Hematopoietic multipotent progenitor cell treated with erythropoietin and hydrocortisone succinate and interleukin-3 and kit ligand, for 8 days (in vitro differentiated cells): Measurements from ENCODE around the gene CCDC85C.
"Not testable (repeated sequence)": the region's sequence is repeated elsewhere in the genome, so short reads cannot be mapped to it uniquely, and the experiment has no call there.

Experiments
- DNase-seq: peaks from one replicate; pipeline ENCODE4 v3.0.0-alpha.2; 2015

CCDC85C gene

DNA sequence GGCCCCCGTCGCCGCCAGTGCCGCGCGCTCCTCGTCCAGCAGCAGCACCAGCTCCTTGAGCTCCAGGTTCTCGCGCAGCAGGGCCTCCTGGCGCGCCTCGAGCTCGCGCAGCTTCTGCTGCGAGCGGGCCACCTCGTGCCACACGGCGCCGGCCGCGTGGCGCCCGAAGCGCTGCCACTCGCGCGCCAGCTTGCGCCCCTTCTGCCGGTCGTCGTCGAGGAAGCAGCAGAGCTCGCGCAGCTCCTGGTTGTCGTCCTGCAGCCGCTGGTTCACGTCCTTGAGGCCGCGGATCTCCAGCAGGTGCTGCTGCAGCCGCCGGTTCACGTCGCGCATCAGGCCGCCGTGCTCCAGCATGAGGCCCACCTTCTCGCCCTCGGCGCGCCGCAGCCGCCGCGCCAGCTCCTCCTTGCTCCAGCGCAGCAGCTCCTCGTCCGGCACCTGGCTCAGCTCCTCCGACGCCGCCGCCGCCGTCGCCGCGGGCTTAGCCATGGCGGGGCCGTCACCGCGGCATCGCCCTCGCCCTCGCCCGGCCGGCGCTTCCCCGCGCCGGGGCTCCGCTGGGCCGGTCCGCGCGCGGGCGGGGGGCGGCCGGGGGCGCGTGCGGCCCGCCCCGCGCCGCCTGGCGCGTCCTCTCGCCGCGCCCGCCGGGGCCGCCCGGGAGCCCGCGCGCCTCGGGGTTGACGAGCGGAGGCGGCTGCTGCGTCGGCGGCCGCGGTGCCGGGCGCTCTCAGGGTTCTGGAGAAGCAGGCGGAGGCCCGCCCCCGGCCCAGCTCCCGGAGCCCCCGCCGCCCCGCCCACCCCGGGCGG, at the start of gene CCDC85C:
TSS of gene CCDC85C (minus strand) at position 737 of the 807 bp plus-strand sequence. CDS start at position 489, 248 bp downstream.
- DNase-seq = no peak

DNA sequence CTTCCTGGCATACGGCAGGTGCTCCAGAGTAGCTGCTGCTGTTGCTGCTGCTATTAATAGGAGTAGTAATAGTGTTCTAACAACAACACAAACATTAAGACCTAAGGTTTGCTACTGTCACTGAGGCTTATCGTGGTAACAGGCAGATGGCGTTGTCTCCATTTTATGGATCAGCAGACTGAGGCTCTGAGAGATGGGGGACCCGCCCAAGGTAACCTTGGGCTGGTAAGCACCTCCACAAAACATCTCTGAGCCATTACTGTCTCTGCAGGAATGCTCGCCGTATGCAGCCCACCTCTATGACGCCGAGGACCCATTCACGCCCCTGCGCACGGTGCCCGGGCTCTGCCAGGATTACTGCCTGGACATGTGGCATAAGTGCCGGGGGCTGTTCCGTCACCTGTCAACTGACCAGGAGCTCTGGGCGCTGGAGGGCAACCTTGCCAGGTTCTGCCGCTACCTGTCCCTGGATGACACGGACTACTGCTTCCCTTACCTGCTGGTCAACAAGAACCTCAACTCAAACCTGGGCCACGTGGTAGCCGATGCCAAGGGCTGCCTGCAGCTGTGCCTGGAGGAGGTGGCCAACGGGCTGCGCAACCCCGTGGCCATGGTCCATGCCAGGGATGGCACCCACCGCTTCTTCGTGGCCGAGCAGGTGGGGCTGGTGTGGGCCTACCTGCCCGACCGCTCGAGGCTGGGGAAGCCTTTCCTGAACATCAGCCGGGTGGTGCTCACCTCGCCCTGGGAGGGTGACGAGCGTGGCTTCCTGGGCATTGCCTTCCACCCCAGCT, 48.1 kb upstream of the CCDC85C start:
- DNase-seq = no peak

DNA sequence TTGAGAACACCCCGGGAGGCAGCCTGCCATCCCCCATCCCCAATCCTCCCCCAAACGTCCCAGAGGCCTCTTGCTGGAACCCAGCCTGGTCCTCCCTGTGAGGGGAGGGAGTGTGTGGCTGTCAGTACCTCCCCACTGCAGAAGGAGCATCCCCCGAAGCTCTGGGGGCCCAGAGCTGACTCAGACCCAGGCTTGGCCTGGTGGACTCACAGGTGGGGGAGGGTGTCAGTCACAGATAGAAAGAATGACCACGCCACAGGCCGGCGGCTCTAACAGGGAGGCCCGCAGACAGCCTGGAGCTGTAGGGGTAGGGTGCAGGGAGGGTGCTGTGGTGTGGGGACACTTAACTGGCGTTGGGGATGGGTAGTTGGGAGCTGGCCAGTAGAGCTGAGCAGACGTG, 46.2 kb upstream of the CCDC85C start:
- no peak for DNase-seq

DNA sequence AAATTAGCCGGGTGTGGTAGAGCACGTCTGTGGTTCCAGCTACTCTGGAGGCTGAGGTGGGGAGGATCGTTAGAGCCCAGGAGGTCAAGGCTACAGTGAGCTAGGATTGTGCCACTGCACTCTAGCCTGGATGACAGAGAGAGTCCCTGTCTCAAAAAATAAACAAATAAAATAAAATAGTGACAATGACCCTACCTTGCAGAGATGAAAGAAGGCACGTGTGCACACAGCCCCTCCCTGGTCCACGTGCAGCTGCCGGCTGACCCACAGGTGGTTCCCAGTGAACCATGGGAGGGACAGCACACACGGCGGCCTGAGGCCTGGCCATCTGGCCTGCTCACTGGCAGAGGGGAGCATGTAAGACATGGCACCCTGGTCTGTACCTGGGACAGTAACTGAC, 45.6 kb upstream of the CCDC85C start:
- no peak for DNase-seq

DNA sequence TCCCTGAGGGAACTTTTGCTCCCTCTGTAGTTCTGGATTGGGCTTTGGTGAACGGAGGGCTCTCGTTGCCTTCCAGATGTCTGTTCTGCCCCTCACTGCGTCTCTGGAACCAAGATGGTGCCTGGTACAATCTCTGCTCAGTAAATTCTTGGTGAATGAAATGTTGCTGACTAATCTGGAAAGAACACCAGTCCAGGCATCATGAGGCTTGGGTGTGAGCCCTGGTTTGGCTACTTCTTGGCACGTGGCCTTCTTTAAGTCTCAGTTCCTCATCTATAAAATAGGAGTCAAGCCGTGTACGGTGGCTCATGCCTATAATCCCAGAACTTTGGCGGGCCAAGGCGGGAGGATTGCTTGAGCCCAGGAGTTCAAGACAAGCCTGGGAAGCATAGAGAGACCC, 45.2 kb upstream of the CCDC85C start:
- DNase-seq = no peak

DNA sequence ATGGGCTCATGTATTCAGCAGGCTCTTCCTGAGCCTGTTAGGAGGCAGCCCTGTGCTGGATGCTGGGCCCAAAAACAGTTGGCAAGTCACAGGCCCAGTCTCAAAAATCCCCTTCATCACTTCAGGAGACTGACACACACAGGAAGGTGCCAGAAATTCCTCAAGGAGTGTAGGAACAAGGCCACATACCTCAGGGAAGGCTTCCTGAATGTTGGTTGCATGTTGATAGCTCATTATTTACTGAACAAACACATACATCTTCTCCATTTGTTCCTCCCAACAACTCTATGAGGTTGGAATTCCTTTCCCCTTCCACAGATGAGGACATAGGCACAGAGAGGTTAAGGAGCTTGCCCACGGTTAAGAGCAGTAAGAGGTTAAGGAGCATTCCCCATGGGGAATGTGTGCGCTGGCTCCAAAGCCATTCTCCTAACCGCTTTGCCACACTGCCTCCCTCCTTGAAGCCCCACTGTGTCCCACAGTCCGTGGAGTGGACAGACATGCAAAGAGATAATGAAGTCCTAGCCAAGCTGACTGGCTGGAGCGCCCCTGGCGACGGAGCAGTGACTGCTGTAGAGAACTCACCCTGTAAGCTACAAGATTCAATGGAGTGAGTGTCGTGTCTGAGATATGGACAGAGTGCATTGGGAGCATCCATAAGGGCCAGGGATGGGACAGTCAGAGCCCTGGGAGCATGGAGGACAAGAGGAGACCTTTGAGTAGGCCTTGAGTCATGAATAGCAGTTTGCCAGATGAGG, 44.2 kb upstream of the CCDC85C start:
- DNase-seq = no peak

DNA sequence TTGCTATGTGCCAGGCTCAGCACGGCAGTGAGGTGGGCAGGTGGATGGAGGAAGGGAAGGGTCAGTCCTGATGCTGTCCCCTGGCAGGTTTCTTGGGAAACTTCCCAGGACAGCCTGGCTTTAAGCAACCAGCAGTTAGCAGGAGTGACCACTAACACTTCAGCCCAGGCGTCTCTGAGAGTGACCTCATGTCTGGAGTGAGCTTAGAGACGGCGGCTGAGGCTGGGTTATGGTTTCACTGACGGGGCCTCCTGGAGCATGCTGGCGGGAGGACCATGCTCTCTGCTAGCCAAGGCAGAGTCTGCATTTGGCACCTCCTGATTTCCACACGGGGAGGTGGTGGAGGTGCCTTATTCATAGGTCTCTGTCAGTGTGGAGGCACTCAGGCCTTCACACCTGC, 43.4 kb upstream of the CCDC85C start:
- no peak for DNase-seq

DNA sequence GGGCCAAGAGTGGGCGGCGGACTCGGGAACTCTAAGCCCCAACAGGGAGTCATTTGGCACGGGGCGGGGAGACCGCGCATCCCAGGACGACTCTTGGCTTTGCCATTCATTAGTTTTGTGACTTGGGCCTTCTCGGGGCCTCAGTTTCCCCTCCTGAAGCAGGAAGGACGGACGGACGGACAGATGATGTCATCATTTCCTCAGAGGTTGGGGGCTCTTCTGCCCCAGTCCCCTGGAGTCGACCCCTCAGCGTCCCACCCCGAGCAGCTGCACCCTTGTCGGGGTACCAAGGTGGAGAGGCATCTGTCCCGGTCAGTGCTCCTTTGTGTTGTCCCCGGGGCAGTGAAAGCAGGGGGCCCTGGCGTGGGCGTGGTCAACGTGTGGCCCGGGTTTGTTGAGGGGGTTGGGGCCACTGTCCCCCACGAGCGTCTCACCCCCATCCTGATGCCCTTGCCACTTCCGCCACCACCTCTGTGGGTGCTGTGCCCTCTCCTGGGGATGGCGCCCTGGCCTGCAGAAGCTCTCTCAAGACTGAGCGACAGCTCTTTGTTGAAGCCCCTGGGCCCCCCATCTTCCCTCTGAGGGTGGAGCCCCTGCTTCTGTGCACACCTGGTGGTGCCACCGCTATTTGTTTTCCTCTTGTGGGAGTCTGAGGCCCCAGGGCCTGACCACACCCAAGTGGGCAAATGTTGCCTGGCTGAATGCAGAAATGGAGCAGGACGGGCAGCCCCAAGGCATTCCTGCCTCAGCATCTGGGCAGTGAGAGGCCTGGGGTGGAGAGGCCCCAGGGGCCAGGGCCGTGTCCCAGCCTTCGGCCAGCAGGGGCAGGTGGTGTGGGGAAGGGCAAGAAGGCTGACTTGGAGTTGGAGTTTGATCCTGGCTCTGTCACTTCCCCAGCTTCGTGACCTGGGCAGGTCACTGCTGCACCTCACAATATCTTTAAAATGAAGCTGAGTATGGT, 41.8 kb upstream of the CCDC85C start:
- no peak for DNase-seq

DNA sequence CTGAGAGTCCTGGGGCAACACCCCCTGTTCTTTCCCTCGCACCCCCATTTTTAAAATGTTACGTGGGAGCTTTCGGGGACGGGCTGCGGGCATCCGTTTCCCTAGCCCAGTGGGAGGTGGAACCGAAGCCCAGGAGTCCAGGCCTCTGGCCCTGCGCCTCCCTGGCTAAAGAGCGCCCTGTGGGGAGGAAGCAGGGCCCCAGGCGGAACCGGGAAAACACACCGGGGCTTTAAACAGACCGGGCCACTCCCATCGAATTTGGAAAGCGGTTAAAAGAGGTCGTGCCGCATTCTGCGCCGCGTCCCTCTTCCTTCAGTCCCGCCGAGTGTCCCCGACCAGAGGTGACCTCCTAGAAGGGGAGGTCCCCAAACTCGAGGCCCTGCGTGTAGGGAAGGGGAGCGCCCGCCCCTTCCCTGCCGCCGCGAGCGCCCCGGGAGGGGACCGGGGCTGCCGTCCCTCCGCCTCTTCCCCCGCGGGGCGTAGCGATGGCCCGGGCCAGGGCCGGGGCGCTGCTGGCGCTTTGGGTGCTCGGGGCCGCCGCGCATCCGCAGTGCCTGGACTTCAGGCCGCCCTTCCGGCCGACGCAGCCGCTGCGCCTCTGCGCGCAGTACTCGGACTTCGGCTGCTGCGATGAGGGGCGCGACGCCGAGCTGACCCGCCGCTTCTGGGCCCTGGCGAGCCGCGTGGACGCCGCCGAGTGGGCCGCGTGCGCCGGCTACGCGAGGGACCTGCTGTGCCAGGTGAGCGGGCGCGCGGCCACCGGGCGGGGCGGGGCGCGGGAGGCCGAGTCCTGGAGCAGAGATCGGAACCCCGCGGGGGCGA, 40.9 kb upstream of the CCDC85C start, which contains the start of gene HHIPL1:
TSS of gene HHIPL1 (plus strand) at position 407 of the 822 bp plus-strand sequence. CDS start at position 486, 79 bp downstream.
- DNase-seq = no peak

DNA sequence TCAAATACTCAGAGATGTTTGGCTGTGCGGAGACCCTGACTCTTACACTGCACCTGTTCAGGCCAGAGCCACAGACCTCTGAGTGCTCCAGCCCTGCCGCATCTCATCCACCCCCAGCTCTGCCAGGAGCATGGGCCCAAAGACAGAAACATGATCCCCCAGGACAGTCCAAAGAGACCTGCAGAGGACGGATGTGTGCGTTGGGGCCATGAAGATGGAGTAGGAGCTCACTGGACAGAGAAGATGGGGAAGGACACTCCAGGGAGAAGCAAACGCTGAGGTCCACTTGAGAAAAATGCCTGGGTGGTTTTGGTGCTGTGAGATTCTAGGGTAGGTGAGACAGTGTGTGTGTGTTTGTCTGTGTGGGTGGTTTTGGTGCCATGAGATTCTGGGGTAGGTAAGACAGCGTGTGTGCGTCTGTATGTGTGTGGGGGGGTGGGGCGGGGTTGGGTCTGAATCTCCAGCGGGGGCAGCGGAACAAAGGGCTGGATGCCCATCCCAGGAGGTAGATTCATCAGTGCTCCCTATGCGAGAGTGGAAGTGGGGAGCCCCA, 40.1 kb upstream of the CCDC85C start:
- no peak for DNase-seq

DNA sequence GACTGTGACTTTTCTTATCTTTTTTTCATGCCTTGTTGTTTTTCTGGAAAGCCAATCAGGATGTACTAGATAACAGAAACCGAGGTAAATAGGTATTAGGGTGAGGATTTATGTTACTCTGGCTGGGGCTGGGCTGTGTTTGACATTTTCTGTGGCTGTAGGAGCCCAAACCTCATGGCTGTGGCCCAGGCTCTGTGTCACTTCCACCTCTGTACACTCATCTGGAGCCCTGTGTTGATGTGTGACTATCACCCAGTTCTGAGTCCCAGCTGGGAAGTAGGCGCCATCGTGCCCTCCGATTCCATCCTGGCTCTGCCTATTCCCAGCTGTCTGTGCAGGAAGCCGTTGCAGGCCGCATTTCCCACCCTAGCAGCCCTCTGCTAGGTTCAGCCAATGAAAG, 39.3 kb upstream of the CCDC85C start:
- DNase-seq = no peak

DNA sequence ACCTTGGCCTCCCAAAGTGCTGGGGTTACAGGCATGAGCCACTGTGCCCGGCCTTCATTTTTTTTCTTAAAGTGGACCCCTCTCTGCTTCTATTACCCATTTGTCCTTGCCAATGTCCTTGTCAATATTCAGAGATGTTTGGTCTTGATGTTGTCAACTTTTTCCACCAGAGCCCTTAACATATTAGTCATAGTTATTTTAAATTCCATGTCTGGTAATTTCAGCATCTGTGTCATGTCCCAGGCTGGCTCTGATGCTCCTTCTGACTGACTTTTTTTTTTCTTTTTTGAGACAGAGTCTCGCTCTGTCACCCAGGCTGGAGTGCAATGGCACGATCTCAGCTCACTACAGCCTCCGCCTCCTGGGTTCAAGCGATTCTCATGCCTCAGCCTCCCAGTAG, 38.8 kb upstream of the CCDC85C start:
- DNase-seq = not testable (repeated sequence)

DNA sequence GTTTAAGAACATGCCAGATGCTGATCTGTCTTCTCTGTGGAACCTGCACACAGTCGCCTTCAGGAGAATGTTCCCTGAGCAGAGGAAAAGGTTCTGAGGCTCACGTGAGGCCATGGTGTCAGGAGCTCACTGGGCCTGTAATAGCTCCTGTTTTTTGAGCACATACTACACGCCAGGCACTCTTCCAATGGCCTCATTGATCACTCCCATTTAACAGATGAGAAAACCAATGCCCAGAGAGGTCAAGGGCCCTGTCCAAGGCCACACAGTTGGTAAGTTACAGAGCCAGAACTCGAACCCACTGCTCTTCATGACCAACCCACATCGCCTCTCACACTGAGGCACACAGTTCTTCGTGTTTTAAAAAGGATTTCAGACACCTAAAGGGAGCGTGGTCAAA, 33.6 kb upstream of the CCDC85C start:
- DNase-seq = no peak

DNA sequence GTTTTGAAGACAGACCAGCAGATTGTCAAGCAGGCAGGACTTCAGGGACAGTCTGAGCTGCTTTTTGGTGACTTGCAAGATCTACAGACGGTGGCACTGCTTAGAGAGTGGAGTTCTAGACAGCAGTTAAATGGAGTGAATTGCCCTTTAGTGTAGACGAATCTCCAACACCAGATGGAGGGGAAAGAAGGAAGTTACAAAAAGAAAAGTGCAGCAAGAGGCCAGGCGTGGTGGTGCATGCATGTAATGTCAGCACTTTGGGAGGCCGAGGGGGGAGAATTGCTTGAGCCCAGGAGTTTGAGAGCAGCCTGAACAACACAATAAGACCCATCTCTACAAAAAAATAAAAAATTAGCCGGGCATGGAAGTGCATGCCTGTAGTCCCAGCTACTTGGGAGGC, 32.5 kb upstream of the CCDC85C start:
- DNase-seq = no peak

DNA sequence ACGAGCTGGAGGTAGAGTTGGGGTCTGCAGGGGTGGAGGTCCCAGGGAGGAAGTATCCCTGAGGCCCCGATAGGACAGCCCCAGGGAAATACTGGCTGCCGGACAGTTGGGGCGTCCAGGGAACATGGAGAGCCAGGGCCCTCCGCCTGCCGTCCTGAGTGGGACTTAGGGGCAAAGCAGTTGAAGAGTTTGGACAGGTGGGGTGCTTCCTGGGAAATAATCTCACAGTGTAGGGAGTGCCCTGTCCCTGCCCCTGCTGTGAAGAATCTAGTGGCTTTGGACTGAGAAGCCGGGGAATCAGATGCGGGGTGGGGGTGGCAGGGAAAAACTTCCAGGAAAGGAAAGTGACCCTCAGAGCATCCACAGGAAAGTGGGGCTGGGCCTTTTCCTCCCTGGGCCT, 31.1 kb upstream of the CCDC85C start:
- no peak for DNase-seq

DNA sequence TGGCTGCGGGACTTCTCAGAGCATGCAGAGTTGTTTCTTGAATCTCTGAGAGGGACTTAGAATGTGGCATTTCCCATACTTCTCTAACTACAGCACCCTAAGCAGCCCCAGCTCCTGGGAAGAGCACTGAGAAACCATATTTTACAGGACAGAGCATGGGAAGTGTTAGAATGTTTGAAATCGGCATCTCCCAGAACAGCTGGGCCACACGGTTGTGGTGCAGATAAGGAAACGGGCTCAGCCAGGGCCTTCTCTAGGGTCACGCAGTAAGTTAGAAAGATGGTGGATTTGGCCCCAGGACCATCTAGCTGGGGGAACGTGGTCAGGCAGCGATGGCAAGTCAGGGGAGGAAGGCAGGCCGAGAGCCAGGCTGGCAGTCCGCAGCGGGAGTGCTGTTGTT, 30.4 kb upstream of the CCDC85C start:
- DNase-seq = no peak

DNA sequence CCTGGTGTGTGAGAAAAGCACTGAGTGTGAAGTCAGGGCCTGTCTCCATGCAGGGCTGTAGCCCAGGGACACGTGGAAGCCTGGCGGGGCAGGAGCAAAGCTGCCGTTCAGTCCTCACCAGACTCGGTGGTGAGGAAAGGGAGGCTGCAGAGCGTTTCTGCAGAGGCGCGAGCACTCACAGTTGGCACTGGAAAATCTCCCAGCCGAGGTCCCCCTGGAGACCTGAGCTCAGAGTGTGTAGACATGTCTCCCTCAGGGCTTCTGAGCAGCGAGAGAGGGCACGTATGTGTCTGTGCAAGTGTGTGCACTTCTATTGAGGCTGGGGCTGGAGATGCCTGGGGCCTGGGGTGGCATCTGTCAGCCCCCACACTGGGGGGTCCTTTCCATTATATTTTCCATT, 29.9 kb upstream of the CCDC85C start:
- no peak for DNase-seq

DNA sequence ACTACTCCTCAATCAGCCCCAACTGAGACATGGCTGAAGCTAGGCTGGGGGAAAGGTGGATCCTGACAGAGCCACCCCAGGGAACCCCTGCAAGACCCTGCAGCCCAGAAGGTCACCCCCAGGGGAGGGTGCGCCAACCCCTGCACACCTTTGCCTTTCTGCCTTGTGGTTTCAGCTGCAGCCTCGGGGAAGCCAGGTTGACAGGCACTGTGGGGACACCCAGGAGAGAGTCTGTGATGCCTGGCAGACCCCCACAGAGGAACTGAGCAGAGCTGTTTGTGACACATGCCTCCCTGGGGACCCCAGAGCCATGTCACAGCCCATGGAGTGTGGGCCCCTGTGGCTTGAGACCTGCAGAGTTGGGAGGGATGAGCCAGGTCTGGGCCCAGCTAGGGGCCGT, 29.1 kb upstream of the CCDC85C start:
- DNase-seq = no peak

DNA sequence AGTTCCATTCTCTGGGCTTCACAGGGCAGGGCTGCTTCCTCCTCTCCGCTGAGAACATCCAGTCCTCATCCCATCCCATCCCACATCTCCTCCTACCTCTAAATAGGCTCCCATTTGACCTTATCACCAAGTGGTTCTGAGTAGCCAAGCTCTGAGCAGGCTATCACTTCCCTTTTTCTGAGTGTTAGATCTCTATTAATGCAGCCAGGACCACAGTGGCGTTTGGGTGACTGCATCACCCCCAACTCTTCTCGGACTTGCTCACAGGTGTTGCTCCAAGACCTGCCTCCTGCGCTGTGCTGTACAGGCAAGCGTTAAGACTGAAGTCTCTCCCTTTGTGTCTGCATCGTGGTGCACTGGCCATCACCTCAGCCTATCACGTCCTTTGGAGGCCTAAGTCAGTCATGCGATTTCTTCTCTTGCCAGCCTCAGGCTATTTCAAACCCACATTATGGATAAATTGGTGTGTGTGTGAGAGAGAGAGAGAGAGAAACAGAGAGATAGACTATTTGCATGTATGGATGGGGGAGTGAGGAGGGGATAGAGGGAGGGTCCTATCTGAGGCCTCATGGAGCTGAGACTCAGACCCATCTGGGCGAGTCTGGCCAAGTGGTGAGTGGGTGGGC, 28.5 kb upstream of the CCDC85C start:
- no peak for DNase-seq

DNA sequence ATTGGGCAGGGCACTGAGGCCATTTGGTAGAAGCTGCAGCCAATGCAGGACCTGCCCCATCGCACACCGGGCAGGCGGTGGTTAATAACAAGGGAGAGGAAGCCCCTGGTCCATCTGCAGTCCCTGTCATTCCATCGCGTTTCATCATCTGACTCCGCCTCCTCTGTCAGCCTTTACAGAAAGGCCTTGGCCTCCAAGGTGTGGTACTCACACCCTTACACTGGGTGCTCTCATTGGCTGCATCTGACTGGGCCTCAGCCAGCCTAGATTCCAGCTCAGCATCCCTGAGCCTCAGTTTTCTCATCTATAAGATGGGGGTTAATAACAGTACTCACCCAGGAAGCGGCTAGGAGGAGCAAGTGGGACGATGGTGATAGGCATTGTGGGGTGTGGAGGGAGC, 26.2 kb upstream of the CCDC85C start:
- DNase-seq = no peak
